Activated naive CD8-positive, alpha-beta T cell treated with anti-CD3 and anti-CD28 coated beads, Interleukin-2, amount 50 U/mL, for 16 hours (primary cell): Measurements from ENCODE around the gene SLC16A6.
"Not testable (repeated sequence)": the region's sequence is repeated elsewhere in the genome, so short reads cannot be mapped to it uniquely, and the experiment has no call there.

Experiments used
- DNase-seq: peaks from one replicate; pipeline ENCODE4 v3.0.0-alpha.2; 2020; ENCODE audit warnings: low read depth, low spot score

Gene SLC16A6

DNA sequence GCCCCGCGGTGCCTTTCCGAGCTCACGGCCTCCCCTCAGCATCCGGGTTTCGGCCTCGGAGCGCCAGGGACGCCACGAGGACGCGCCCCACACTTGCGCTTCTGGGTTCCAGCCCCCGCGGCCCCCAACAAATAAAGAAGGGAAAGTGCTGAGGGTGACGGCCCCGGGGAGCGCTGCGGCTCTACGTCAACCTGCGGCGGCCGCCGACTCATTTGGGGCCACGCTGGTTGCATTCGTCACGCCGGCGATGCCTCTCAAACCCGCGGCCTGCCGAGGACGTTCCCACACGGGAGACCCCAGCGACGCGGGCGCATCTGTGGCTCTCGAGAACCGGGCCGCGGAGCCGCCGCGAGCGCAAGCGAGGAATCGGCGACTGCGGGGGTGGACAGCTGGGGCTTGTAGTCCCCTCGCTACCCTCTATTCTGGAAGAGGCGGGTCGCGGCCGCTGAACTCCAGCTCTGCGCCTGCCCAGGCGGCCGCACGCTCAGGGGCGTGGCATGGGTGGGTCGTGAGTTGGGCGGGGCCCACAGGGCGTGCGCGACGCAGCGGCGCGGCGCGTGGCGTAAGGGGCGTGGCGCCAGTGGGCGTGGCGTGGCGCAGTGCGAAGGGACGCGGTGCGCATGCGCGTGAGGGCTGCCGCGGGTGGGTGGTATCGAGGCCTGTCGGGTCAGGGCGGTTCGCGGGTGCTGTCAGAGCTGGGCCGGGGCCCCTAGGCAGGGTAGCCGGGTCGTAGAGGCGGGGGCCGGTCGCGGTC, 43.3 kb downstream of the SLC16A6 start, which contains the start of gene AMZ2:
Gene AMZ2 (plus strand): TSS at position 599 of the 754 bp plus-strand sequence. CDS start 2,145 bp downstream, outside the sequence.
- peak; percentile 89 for DNase-seq

DNA sequence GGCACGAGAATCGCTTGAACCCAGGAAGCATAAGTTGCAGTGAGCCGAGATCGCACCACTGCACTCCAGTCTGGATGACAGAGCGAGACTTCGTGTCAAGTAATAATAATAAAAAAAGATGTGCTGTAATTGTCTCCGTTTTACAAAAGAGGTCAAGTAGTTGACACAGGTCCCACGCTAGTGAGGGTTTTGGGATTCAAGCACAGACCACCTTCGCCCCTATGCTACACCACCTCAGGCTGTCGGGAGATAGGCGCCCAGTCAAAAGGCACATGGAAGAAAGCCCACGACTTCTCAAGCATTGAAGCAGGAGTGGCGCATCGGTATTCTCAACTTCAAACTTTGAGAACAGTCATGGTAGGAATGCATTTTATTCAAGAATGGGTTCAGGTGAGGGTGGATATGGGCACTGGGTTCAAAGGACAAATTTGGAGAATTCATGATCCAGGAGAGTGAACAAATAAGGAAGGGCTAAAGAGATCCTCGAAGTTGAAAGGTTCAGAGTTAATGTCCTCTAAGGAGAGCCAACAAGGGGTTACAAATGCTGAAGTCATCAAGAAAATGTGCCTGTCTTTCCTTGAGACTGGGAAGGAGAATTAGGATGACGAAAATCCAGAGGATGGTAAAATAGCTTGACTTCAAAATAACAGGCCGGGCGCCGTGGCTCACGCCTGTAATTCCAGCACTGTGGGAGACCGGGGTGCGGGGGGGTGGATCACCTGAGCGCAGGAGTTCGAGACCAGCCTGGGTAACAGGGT, 44.5 kb downstream of the SLC16A6 start:
- no peak for DNase-seq

- no peak for DNase-seq
Measured at GRCh38 chr17:68239632-68240366, 51.1 kb downstream of the SLC16A6 start.

DNA sequence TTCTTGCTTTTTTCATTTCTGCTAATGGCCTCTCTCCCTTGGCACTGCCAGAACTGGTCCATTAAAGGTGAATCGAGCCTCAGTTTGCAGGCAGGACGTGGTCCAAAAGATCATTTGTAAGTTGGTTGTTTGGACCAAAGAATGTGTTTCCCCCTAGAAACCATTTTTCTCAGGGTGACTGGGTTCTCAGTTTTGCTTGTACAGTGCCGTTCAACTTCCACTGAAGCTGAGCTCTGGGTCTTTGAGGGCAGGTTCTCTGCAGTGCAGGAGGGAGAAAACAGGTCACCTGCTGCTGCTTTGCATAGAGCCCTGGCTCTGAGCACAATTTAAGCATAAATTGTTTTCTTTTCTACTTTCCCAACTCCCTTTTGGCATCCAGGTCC, 52.1 kb downstream of the SLC16A6 start:
- DNase-seq, result no peak

DNA sequence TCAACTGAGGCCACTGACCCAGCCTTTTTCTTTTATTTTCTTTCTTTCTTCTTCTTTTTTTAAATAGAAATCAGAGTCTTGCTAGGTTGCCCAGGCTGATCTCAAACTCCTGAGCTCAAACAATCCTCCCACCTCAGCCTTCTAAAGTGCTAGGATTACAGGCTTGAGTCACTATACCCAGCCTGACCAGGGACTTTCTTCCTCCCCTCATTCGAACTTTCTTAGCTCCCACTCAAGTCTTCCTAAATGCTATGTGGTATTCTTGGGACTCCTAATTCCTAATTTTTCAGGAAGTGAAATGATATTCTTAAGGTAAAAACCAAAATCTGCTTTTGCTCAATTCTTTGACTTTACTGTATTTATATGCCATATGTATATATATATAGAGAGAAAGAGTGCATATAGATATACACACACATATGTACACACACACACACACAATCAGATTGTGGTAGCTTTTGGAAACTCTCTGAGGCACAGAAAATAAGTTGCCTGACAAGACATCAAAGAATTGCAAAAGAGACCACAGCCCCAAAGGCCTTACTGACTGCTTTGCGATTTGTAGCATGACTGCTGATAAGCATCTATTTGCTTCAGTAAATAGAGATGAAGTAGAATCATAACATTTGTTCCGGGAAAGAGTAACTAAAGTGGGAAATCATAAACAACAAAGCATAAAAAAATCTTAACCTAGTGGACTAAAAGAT, 52.6 kb downstream of the SLC16A6 start:
- DNase-seq, result no peak

DNA sequence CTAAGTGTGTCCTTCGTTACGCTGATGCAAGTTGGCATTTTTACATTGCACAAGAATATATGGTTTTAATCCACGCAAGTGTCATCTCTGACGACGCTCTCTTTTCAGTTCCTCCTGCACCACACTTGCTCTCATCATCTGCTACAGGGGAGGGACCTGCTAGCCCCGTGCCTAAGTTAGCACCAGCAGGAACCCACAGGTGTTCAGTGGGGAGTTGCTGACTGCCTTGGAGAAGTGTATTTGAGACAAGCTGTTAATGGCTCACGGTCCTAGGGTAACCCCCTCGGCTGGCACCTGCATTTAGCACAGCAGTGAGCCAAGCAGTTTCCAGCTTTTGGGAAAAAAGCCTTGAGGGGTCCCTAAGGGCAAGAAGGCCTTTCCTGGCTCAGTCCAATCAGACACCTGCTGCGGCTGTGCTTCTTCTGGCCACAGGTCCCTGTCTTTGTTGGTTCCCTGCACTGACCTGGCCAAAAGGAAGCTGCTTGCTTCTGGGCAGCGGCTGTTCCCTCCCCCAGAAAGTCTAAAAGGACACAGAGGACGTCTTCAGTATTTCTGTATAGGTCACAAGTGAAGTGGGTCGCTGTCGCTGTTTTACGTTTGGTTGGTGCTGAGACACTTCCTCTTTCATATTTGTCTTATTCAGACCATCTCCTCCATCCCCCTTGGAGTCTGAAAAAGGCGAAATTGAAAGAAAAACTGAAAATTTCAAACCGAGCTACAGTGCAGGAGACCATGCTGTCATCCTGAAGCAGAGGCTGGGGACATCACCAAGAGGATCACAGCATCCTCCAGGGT, 53.4 kb downstream of the SLC16A6 start:
- not testable (repeated sequence) for DNase-seq

DNA sequence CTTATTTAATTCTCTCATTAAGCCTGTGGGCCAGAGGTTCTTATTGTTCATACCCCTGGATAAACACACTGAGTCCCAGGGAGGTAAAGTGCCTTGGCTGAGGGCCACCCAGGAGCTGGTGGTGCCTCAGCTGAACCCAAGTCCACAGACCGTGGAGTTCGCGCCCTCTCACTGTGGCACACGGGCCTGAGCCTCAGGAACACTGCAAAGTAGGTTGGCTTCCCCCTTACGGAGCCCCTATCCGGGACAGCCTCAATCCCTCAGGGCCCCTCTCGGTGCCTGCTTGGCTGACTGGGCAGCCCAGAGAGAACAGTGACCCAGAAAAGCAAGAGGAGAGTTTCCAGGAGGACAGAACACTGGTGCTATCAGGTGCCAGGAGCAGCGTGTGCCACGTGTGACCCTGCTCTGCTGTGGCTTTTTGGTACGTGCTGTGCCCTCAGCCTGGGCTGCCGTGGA, 55.6 kb downstream of the SLC16A6 start:
- DNase-seq, result not testable (repeated sequence)

GRCh38 chr17:68234726-68235335, 56.1 kb downstream of the SLC16A6 start:
- not testable (repeated sequence) for DNase-seq

- DNase-seq, result not testable (repeated sequence)
Measured at GRCh38 chr17:68232741-68233140, 58.2 kb downstream of the SLC16A6 start.

DNA sequence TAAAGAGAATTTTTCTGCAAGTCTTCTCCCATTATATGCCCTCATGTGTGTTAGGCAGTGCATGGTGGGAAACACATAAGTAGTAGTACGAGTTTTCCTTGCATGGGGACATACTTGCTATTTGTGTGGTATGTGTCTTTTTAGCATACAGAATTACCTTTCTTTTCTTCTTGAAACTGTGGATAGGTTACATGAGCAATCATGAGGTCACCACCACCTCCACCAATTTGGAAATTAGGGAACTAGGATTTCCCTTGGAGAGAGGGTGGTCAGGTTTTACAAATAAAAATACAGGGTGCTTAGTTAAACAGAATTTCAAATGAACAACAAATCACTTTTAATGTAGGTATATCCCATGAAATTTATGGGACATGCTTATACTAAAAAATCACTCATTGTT, 59.4 kb downstream of the SLC16A6 start:
- no peak for DNase-seq

DNA sequence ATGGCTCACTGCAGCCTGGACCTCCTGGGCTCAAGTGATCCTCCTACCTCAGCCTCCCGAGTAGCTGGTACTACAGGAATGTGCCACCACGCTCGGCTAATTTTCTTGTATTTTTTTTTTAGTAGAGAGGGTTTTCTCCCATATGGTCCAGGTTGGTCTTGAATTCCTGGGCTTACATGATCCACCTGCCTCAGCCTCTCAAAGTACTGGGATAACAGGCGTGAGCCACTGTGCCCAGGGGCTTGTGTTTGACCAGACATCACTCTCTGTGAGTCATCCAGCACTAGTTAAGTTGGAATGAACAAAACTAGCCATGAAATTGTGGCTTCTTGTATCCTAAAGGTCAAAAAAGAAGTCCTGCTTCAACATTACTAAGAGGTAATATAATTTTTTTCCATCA, 59.8 kb downstream of the SLC16A6 start:
- not testable (repeated sequence) for DNase-seq

GRCh38 chr17:68229619-68230018, 61.3 kb downstream of the SLC16A6 start:
- no peak for DNase-seq

DNA sequence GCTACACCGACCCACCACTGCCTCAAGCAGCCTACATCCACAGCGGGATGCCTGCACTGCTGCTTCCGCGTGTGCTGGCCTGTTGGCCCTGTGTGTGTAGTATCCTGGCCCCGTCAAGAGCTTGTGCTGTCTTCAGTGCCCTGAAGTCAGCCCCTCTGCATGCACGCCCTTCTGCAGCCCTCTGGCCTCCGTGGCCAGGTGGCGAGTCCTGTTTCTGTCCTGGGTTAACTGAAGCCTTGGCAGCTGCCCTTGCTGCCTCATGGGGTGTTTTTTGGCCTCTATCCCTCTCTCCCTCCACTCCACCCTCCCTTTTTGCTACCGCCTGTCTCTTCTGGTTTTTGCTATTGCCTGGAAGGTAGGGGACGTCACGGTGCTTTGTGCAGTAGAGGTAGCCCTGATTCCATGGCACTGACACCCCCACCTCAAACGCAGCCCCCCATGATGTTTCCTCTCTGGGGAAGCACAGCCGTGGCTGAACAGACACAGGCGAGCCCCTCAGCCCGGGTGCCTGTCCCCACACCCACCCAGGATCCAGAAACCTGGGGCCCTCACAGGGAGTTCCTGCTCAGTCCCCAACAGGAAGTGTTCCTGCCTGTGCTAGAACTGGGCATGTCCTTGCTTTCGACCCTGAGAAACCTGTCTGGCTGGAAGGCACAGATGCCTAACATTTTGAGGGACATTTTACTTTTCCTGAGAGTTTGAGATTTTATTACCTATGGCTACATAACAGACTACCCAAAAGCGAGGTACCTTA, 61.9 kb downstream of the SLC16A6 start:
- no peak for DNase-seq

DNA sequence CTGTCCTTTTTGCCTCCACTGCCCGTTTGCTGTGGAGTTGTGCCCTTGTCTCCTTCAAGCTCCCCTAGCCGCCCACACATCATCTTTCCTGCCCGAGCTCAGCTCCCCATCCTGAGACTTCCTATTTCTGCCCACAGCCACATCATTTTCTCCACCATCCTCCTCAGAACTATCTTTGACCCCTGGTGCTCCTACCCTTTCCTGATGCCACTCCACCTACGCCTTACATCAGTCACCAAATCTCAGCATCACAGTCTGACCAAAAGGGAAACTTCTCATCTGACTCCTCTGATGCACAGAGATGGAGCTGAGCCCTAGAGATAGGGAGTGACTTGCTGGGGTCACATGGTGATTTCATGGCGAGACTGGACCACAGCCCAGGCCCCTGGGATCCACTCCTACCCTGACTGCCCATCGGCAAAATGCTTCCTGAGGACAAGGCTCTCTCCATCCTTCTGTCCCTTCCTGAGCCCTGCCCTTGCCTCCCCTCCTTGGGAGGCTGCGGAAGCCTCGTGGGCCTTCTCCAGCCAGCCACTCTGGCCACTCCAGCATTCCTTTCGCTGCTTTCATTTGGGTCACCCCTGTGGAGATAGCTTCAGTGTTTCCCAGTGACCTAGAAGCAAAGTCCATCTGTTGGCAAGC, 62.8 kb downstream of the SLC16A6 start:
- not testable (repeated sequence) for DNase-seq

DNA sequence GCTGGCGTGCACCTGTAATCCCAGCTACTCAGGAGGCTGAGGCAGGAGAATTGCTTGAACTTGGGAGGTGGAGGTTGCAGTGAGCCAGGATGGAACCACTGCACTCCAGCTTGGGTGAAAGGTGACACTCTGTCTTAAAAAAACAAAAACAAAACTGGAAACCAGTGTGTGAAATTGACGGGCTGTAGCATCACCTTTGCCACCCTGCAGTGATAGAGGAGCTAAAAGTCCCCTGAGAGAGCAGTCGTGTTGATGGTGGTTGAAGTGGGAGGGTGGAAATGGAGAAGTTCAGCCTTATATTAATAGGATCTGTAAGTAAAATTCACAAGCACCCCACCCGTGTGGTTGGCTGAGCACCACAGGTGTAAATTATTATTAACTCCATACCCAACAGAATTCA, 65.9 kb downstream of the SLC16A6 start:
- not testable (repeated sequence) for DNase-seq

DNA sequence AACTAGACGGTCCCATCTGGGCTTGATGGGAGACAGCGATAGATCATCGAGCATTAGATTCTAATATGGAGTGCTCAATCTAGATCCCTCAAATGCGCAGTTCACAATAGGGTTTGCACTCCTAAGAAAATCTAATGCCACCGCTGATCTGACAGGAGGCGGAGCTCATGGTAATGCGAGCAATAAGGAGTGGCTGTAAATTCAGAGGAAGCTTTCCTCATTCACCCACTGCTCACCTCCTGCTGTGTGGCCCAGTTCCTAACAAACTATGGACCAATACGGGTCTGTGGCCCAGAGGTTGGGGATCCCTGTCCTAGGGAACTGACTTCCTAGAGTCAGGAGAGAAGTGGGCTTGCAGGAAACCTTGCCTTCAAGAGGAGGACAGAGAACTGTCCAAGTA, 68.3 kb downstream of the SLC16A6 start:
- no peak for DNase-seq

DNA sequence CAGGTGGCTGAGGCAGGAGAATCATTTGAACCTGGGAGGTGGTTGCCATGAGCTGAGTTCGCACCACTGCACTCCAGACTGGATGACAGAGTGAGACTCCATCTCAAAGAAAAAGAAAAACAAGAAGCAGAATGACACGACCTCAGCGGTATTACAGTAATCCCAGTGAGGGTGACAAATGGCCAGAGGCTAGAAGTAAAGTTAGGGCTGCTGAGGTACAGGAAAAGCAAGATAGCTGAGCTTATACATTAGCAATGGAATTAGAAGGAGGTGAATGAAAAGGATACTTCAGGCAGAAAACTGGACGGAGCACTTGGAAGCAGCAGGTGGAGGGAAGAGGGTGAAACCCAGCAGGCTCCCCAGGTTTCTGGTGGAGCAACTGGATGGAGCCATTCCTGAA, 69.1 kb downstream of the SLC16A6 start:
- no peak for DNase-seq

DNA sequence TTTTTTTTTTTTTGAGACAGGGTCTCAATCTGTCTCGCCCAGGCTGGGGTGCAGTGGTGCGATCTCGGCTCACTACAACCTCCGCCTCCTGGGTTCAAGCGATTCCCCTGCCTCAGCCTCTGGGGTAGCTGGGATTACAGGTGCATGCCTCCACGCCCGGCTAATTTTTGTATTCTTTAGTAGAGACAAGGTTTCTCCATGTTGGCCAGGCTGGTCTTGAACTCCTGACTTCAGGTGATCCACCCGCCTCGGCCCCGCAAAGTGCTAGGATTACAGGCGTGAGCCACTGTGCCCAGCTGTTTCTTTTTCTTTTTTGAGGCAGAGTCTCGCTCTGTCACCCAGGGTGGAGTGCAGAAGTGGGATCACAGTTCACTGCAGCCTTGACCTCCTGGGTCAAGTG, 70.1 kb downstream of the SLC16A6 start:
- DNase-seq, result not testable (repeated sequence)

GRCh38 chr17:68220186-68220585, 70.7 kb downstream of the SLC16A6 start:
- DNase-seq, result not testable (repeated sequence)
